Lung microvascular endothelial cell (primary cell): ENCODE measurements around the gene PTPN1. TPM values are rescaled to one million over a fixed set of nuclear protein-coding genes. Genes with fewer than 3 reads are reported as not detected.
"Not testable (repeated sequence)": the region's sequence is repeated elsewhere in the genome, so short reads cannot be mapped to it uniquely, and the experiment has no call there.

ENCODE experiments used
- DNase-seq, 2 donors: peaks; one replicate each; pipeline versions ENCODE4 v3.0.0 to v3.0.0-alpha.2; 2010; ENCODE audit warnings: low read depth in 2 of 2
- total RNA-seq: library from RNA; depleted of rRNA; stranded (reverse); fragments of >200 nt; gene quantifications from 2 replicates; pipeline ENCODE4 v1.2.1, GENCODE V29; 2014

PTPN1 gene
- total RNA-seq, 1 donor from 2014 or later: 25.6 TPM

- no peak for DNase-seq
Measured at GRCh38 chr20:50481741-50482140, 28.4 kb upstream of the PTPN1 start.

- no peak for DNase-seq
Measured at GRCh38 chr20:50482396-50482981, 27.7 kb upstream of the PTPN1 start.

- peak in 1 of 2 donors; percentile 22 for DNase-seq
Measured at GRCh38 chr20:50484271-50484976, 25.8 kb upstream of the PTPN1 start.

GRCh38 chr20:50487397-50487796 is 22.8 kb upstream of the PTPN1 start:
- DNase-seq: no peak

- DNase-seq: no peak
Measured at GRCh38 chr20:50488236-50488806, 21.9 kb upstream of the PTPN1 start.

GRCh38 chr20:50491168-50491567 is 19.0 kb upstream of the PTPN1 start:
- DNase-seq: peak; percentile 32 to 34

GRCh38 chr20:50491926-50492634 is 18.1 kb upstream of the PTPN1 start:
- DNase-seq: no peak

GRCh38 chr20:50493881-50494253 is 16.3 kb upstream of the PTPN1 start:
- DNase-seq: no peak

- DNase-seq: no peak
Measured at GRCh38 chr20:50494428-50494827, 15.8 kb upstream of the PTPN1 start.

- no peak for DNase-seq
Measured at GRCh38 chr20:50496773-50497385, 13.3 kb upstream of the PTPN1 start.

GRCh38 chr20:50498071-50498776 is 12.0 kb upstream of the PTPN1 start:
- DNase-seq: peak in 1 of 2 donors; percentile 91

GRCh38 chr20:50499938-50500337 is 10.2 kb upstream of the PTPN1 start:
- no peak for DNase-seq

- DNase-seq: no peak
Measured at GRCh38 chr20:50501972-50502745, 8.0 kb upstream of the PTPN1 start.

- peak in 1 of 2 donors; percentile 41 for DNase-seq
Measured at GRCh38 chr20:50504231-50504823, 5.9 kb upstream of the PTPN1 start.

GRCh38 chr20:50506270-50506579 is 4.0 kb upstream of the PTPN1 start:
- no peak for DNase-seq

GRCh38 chr20:50507745-50508144 is 2.4 kb upstream of the PTPN1 start:
- DNase-seq: not testable (repeated sequence)

- DNase-seq: no peak
Measured at GRCh38 chr20:50508171-50508755, 1.9 kb upstream of the PTPN1 start.

GRCh38 chr20:50510706-50511542 is 741 bp downstream of the PTPN1 start:
- DNase-seq: peak; percentile 33 to 38

GRCh38 chr20:50512323-50512722 is 2.1 kb downstream of the PTPN1 start:
- DNase-seq: no peak
